GM21717 (cell line): ENCODE measurements around the gene PIEZO2.

Source experiments
- ATAC-seq: cut with Tn5 transposase; IDR thresholded peaks from one replicate; pipeline ENCODE4 v1.9.1; 2021; ENCODE audit warnings: mild to moderate bottlenecking, moderate library complexity; ENCODE audit not compliant: unreplicated experiment

PIEZO2 gene

GRCh38 chr18:11114653-11115052, 34.7 kb downstream of the PIEZO2 start:
- ATAC-seq: no peak

- no peak for ATAC-seq
These were observed 35.4 kb downstream of the PIEZO2 start for GRCh38 chr18:11113937-11114336.

GRCh38 chr18:11113046-11113548, 36.3 kb downstream of the PIEZO2 start:
- ATAC-seq: no peak

- ATAC-seq: no peak
These were observed 37.1 kb downstream of the PIEZO2 start for GRCh38 chr18:11112286-11112685.

- no peak for ATAC-seq
These were observed 38.9 kb downstream of the PIEZO2 start for GRCh38 chr18:11110509-11110908.

- no peak for ATAC-seq
These were observed 40.4 kb downstream of the PIEZO2 start for GRCh38 chr18:11108947-11109346.

GRCh38 chr18:11106894-11107293, 42.5 kb downstream of the PIEZO2 start:
- ATAC-seq: no peak

GRCh38 chr18:11105463-11105862, 43.9 kb downstream of the PIEZO2 start:
- no peak for ATAC-seq

GRCh38 chr18:11104307-11104706, 45.1 kb downstream of the PIEZO2 start:
- ATAC-seq: no peak

GRCh38 chr18:11096839-11097750, 52.3 kb downstream of the PIEZO2 start:
- no peak for ATAC-seq

- no peak for ATAC-seq
These were observed 53.0 kb downstream of the PIEZO2 start for GRCh38 chr18:11096411-11096810.

- no peak for ATAC-seq
These were observed 53.6 kb downstream of the PIEZO2 start for GRCh38 chr18:11095674-11096293.

GRCh38 chr18:11095211-11095610, 54.2 kb downstream of the PIEZO2 start:
- no peak for ATAC-seq

GRCh38 chr18:11091746-11092145, 57.6 kb downstream of the PIEZO2 start:
- ATAC-seq: no peak

GRCh38 chr18:11089931-11090715, 59.2 kb downstream of the PIEZO2 start:
- no peak for ATAC-seq

GRCh38 chr18:11081009-11081532, 68.3 kb downstream of the PIEZO2 start:
- ATAC-seq: no peak

- no peak for ATAC-seq
These were observed 70.9 kb downstream of the PIEZO2 start for GRCh38 chr18:11078491-11078890.

GRCh38 chr18:11077548-11078187, 71.7 kb downstream of the PIEZO2 start:
- no peak for ATAC-seq

GRCh38 chr18:11074889-11075288, 74.5 kb downstream of the PIEZO2 start:
- no peak for ATAC-seq

GRCh38 chr18:11073971-11074370, 75.4 kb downstream of the PIEZO2 start:
- ATAC-seq: no peak

GRCh38 chr18:11072632-11073031, 76.7 kb downstream of the PIEZO2 start:
- no peak for ATAC-seq
